GM19240 (cell line): ENCODE data around the gene FNDC11.
"Not testable (repeated sequence)": the region's sequence is repeated elsewhere in the genome, so short reads cannot be mapped to it uniquely, and the experiment has no call there.

Experiments
- DNase-seq: peaks from one replicate; pipeline ENCODE4 v3.0.0; 2011; ENCODE audit warnings: low spot score; ENCODE audit not compliant: insufficient read length

Gene FNDC11

DNA sequence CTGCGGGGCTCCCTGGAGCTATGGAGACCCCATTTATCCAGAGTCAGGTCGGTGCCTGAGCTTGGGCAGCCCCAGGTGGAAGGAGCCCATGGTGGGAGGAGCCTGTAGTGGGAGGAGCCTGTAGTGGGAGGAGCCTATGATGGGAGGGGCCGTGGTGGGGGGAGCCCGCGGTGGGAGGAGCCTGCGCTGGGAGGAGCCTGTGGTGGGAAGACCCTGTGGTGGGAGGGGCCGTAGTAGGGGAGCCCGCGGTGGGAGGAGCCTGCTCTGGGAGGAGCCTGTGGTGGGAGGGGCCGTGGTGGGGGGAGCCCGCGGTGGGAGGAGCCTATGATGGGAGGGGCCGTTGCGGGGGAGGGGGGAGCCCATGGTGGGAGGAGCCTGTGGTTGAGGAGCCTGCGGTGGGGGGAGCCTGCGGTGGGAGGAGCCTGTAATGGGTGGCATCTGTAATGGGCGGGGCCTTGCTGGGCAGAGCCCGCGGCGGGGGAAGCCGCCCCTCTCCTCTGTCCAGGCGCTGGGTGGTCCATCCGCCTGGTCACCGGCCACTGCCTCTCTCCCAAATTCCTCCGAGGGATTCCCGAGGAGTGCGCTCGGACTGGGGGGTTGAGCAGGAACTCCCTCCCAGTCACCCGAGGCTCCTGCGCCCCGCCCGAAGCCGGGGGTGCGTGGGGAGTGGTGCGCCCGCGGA, 567 bp upstream of the FNDC11 start:
- peak; percentile 64 for DNase-seq

DNA sequence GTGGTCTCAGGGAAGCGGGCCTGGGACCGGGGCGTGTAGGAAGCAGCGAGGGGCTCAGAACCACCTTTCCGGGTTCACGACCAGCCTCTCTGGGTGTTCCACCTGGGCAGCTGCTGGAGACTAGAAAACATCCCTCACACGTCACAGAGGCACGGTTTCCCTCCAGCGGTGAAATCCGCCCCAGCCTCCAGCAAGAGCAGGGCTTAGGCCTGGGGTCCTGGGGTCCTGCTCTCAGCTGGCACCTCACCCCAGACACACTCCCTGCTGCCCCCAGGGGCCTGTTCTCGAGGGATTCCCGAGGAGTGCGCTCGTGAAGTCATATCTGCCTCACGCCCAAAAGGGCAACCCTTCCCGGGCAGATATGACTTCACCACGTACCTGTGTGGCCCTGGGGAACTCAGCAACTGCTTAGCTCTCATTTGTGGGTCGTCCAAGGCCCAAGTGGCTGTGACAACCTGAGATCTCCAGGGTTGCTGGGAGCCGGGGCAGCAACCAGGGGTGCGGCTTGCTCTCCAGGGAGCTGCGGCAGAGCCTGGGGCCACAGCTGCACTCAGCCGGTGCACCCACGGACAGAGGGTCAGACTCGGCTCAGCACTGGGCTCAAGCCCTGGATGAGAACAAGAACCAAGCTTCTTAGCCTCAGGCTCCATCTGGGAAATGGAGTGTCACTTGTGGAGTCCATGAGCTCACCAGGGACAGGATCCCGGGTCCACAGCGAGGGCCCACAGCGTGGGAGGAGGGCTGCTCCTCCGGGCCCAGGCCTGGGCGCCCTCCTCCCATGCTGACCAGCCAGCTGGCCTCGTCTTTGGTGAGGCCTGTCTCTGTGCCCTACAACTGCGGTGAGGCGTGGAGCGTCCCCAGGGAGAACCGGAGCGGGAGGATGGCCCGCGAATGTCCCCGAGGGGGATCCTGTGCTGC, 661 bp downstream of the FNDC11 start:
- no peak for DNase-seq

DNA sequence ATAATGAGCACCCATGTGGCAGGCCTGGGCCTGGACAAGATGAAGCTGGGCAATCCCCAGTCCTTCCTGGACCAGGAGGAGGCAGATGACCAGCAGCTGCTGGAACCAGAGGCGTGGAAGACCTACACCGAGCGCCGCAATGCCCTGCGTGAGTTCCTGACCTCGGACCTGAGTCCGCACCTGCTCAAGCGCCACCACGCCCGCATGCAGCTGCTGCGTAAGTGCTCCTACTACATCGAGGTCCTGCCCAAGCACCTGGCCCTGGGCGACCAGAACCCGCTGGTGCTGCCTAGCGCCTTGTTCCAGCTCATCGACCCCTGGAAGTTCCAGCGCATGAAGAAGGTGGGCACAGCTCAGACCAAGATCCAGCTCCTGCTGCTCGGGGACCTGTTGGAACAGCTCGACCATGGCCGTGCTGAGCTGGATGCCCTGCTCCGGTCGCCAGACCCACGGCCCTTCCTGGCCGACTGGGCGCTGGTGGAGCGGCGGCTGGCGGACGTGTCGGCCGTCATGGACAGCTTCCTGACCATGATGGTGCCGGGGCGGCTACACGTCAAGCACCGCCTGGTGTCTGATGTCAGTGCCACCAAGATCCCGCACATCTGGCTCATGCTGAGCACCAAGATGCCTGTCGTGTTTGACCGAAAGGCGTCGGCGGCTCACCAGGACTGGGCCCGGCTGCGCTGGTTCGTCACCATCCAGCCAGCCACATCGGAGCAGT, 1.9 kb downstream of the FNDC11 start:
- DNase-seq = no peak

DNA sequence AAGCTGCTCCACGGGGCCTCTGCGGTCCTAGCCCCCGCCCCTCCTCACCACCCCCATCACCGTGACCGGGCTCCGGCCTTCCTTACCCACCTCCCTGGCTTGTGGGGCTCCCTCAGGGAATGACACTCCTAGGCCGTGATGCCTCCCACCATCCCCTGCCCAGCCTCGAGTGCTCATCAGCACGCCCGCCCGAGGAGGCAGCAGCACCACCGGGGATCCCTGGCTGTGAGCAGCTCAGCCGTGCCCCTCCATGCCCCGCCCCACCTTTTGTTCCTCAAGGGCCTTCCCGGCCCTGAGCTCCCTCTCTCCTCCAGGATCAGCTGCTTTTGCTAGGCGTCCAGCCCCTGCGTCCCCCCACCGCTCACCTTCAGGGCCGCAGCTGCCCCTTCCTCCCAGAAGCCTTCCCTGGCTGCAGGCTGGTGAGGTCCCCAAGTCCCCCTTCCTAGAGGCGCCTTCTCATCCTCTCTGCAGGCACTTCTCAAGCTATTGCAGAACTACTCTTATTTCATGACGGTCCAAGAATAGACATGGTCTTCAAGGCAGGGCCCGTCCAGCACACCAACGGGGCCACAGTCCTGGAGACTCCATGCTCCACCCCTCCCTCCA, 3.0 kb downstream of the FNDC11 start:
- no peak for DNase-seq

DNA sequence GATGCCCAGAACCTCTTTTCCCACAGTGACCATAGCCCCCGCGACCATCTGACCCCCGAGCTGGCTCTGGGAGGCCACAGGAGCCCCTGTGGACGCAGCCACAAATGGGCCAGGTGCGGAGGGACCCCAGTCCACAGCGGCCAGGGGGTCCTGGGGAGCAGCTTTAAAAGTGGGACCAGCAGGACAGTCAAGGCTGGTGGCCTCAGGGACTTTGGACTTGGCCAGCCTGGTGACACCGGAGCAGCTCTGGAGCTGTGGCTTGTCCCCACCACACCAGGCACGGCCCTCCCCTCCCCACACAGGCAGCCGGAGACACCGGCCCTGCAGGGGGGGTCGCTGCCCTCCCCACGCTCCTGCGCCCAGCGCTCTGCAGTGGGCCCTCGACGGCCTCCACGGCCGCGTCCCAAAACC, 3.5 kb downstream of the FNDC11 start:
- no peak for DNase-seq

DNA sequence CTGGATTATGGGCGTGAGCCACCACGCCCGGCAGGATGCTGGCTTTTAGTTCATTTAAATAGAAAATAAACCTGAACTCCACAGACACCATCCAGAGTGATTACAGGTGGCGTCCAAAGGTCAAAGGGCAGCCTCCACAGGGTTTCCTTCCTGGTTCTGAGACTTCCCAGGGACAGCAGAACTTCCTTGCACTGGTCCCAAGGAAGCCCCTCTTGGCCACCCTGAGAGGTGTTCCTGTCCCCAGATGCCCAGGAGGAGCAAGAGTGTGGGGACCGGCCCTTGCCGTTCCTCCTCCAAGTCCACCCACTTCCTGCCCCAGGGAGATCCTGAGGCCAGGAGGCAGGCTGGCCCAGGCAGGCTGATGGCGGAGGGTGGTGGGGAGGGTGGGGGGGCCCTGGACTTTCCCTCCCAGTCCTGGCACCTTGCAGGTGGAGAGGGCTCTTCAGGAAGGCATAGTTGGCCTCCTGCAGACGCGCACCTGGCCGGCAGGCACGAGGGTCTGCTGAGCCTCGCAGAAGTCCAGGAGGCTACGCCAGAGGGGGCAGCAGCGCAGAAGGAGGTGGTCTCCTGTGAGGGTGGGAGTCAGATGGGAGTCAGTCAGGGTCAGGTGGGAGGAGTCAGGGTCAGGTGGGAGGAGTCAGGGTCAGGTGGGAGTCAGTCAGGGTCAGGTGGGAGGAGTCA, 5.0 kb downstream of the FNDC11 start:
- no peak for DNase-seq

DNA sequence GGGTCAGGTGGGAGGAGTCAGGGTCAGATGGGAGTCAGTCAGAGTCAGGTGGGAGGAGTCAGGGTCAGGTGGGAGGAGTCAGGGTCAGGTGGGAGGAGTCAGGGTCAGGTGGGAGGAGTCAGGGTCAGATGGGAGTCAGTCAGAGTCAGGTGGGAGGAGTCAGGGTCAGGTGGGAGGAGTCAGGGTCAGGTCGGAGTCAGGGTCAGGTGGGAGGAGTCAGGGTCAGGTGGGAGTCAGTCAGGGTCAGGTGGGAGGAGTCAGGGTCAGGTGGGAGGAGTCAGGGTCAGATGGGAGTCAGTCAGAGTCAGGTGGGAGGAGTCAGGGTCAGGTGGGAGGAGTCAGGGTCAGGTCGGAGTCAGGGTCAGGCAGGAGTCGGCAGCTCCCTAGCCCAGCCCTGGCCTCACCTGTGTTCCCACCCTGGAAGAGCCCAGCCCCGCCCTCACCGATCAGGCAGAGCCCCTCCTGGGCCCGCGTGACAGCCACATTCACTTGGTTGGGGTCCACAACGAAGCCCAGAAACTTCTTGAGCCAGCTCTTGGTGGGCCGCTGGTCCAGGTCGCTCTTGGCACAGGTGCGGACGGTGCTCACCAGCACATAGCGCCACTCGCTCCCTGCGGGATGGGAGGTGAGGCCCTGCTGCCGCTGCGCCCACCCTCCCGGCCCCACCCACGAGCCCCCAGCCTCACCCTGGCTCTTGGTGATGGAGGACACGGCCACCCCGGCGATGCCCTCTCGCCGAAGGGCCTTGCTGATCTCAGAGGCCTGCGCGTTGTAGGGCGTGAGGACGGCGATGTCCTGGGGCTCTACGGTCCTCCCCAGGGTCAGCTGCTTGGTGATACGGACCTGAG, 5.8 kb downstream of the FNDC11 start:
- DNase-seq = not testable (repeated sequence)

DNA sequence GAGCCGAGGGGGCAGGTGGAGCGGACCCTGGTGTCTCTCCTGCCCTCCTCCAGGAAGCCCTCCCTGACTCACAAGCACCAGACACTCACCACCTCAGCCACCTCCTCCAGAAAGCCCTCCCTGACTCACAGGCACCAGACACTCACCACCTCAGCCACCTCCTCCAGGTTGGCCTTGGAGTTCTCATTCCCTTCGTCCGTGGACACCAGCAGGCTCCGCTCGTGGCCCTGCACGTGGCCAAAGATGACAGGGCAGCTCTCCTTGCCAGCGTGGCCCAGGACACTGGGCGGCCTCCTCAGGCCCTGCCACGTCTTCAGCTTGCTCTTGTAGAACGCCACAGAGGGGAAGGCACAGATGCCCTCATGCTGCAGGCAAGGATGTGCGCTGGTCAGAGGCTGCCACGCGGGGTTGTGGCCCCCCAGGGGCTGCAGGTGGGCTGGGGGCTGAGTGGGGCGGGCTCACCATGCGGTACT, 6.4 kb downstream of the FNDC11 start:
- DNase-seq = no peak

DNA sequence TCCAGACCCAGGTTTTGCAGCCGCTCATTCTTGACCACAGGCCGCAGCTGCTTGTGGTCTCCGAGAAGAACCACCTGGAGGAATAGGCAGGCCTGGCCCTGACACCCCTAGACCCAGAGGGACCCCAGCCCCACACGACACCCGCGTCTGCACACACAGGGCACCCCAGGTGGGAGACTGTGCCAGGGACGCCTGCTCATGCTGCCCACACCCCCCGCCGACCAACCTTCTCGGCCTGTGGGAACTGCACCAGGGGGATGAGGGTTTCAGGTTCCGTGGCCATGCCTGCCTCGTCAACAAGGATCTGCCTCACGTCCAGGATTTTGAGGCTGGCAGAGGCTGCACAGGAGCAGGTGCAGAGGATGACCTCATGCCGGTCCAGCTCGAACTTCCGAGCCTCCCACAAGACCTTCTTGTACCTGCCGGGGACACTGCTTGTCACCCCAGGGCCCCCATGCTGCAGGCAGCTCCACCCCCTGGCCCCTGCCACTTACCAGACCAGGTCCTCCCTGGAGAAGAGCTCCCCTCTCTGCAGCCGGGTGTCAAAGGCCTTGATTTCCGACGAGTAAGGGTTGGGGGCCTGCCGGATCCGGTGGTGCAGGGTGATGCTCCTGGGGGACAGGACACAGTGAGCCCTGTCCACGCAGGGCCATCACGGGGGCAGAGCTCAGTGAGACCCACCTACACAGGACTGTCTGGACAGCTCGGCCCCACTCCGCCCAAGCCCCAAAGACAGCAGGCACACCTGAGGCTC, 7.1 kb downstream of the FNDC11 start:
- no peak for DNase-seq

DNA sequence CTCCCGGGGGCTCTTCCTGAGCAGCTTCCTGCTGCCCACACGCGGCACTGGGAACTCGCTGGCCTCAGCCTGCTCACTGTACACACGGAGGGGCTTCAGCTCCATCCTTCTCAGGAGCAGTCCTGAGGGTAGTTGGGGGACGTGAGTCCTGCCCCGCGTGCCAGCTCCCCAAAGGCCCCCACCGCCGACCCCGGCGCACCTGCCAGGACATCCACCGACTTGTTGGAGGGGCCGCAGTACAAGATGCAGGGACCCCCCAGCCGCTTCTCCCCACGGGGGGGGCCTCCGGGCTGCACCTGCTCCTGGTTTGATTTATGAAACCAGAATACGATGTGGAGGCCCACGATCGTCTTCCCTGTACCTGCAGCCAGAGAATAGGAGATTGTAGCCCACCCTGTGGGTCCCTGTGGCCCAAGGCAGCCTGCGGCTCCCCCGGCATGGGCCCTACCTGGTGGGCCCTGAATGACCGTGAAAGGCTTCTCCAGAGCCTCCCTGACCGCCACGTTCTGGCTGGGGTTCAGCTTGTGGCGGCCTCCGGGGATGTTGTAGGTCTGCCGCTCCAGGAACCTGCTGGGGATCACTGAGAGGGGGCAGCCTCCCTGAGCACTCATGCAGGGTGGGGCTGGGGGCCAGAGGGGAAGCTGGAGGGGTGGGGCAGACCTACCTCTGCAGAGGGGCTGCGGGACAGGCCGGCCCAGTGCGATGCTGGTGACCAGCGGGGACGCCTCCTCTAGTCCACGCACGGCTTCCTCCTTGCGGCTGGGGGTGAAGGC, 7.9 kb downstream of the FNDC11 start:
- no peak for DNase-seq

DNA sequence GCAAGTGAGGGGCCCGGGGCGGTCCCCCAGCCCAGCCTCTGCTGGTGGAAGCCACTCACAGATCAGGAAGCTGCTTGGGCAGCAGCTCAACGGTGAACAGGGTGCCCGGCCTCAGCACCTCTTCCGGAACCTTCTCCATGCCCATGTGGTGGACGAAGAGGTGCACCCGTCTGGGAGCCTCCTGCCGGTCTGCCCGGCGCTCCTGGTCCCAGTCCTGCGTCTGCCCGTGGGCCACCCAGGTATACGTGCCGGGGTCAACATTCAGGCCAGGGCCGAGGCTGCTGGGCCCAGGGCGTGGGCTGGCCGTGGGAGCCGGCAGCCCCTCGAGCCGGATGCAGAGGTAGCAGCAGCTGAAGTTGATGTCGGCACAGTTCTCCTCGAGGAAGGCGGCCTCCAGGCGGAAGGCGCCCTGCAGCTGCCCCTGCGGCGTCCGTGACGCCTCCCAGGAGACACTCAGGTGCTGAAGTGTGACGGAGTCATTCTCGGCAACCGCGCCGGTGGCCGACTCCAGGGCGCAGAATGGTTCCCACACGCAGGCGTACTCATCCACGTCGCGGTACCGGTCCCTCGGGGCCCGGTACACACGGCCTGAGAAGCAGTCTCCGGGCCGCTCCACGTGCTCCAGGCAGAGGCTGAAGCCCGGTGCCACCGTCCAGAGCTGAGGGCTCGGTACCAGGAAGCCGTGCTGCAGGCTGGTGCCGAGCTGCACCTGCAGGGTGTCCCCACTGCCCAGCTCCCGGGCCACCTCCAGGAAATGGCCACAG, 8.7 kb downstream of the FNDC11 start:
- no peak for DNase-seq

DNA sequence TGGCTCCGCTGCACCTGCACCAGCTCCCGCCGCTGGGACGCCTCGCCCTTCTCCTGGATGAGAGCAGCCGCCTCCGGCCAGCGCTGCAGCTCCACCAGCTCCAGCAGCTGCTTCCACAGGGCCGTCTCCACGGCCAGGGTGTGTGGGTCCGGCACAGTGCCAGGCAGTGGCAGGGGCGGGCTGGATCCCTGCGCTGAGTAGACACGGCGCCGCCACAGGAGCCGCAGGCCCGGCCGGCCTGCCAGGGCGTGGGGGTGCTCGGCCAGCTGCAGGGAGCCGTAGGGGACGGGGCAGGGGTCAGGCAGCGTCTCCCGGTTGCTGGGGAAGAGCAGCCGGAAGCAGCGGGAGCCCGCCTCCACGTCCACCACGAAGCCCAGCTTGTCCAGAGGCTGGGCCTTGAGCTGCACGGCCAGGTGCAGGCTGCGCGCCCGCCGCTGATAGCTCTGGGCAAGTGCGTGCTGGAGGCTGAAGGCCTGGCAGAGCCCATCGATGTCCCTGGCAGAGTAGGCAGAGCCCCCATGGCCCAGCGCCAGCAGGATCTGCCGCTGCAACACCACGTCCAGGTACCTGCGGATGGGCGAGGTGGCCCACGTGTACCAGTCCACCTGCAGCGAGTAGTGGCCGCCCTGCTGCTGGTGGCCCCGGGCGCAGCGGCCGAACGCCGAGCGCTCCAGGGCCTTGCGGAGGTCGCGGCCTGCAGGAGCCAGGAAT, 9.4 kb downstream of the FNDC11 start:
- no peak for DNase-seq

DNA sequence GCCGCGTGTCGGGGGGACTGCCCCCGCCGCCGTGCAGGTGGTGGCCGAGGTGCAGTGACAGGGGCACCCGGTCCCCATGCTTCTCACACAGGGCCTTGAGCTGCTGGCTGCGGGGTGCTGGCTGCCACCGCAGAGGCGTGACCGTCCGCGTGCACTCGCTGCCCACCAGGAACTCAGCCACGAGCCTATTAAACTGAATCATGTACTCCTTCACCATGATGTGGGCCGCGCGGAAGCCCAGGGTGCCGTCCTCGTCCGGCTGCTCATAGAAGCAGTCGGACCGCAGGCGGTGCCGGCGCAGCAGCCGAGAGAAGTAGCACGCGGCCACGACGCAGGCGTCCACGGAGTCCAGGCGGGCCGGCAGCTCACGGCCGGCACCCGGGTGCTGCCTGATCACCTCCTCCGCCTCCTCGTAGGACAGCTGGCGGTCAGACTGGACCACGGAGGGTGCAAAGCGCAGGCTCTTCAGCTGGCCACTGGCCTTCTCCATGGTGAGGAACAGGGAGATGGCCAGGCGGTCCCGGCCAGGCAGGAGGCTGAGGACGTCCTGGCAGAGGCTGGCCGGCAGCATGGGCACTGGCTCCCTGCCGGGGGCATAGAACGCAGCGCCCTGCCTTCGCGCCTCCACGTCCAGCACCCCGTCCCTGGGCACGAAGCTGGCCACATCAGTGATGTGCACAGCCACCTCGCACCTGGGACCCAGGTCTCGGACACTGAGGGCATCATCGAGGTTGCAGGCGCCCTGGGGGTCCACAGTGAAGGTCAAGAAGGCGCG, 10.3 kb downstream of the FNDC11 start:
- DNase-seq = no peak

DNA sequence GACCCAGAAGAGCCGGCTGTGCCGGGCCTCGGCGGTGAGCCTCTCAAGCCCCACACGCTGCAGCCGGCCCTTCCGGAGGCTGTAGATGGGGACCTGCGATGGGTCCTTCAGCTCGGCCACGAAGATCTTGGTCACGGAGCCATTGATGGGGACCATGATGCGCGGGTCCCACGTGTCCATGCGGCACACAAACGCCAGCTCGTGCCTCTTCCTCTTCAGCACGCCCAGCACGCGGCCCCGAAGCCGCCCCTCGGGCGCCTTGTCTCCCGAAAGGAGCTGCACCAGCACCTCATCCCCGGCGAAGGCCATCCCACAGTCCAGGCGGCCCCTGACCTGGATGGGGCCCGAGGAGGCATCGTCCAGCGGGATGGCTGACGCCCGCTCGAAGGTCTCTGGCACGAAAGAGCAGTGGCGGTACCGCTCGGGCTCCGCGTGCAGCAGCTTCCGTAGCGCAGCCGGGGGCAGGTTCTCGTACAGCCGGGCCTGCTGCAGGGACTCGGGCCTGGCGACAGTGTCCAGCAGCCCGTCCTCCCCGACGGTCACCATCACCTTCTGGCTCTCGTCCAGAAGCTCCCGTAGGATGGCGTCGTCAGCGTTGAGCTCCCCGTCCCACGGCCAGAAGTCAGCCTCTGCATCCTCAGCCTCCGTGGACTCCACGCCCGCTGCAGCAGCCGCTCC, 11.2 kb downstream of the FNDC11 start:
- DNase-seq = no peak

DNA sequence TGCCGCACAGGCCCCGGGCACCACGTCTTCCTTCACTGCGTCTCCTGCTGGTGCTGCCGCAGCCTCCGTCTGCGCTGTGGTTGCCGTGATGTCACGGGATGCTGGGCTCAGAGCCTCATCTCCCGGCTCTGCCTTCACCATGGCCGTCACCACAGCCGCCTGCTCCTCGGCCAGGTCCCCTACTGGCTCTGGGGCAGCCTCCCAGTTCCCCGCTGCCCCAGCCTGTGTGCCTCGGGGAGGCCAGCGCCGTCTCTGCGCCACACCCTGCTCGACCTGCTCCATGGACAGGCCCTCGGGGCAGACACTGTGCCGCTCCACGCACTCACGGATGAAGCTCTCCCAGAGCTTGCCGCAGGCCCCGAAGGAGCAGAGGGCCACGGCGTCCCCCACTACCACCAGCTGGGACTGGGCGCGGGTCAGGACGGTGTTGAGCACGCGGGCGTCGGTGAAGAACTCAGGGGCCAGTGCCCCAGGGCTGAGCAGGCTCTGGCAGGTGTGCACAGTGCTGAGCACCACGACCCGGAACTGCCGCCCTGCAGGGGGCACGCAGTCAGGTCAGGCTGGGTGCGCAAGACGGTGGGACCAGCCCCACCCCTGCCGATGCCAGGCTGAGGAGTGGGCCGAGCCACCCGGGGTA, 11.9 kb downstream of the FNDC11 start:
- DNase-seq = no peak
